AML-193 (cell line): ENCODE results near the gene TAF1C.
"Not testable (repeated sequence)": the region's sequence is repeated elsewhere in the genome, so short reads cannot be mapped to it uniquely, and the experiment has no call there.

Source experiments
- DNase-seq, 2 experiments: peaks; one replicate each; lab custom pipeline; 2025; lab: John Stamatoyannopoulos, UW

The TAF1C gene, protein sequence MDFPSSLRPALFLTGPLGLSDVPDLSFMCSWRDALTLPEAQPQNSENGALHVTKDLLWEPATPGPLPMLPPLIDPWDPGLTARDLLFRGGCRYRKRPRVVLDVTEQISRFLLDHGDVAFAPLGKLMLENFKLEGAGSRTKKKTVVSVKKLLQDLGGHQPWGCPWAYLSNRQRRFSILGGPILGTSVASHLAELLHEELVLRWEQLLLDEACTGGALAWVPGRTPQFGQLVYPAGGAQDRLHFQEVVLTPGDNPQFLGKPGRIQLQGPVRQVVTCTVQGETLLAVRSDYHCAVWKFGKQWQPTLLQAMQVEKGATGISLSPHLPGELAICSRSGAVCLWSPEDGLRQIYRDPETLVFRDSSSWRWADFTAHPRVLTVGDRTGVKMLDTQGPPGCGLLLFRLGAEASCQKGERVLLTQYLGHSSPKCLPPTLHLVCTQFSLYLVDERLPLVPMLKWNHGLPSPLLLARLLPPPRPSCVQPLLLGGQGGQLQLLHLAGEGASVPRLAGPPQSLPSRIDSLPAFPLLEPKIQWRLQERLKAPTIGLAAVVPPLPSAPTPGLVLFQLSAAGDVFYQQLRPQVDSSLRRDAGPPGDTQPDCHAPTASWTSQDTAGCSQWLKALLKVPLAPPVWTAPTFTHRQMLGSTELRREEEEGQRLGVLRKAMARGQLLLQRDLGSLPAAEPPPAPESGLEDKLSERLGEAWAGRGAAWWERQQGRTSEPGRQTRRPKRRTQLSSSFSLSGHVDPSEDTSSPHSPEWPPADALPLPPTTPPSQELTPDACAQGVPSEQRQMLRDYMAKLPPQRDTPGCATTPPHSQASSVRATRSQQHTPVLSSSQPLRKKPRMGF

DNA sequence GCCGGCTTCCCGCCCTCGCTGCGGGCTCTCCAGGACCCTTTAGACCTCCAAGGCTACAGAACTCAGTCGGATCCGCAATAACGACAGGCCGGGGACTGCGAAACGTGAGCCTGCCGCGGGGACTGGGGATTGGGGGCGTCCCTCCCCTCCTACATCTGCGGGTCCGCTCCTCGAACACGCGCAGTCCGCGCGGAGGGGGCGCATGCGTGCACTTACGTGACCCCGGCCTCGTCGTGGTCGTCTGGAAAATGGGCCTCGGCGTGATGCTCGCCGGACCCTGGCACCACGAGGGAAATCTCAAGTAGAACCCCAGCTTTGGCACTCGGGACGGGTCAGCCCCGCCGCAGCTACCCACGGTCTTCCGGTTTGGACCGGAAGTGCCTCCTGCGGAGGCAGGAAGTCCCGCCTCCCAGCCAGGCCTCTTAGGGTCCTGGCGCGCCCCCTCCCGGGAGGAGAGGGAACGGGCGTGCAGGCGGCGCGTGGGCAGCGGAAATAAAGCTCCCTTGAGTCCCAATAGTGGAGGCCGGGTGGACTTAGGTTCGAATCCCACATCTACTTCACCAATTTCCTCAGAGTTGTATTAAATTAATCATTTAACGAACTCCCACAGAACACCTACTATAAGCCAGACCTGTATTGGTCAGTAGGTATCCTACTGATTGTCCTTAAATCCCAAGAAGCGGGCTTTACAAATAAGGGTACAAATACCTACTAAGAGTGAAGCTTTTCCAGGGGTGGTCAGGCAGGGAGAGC, at the start of gene TAF1C:
Gene TAF1C (minus strand): TSS at position 373 of the 753 bp plus-strand sequence. CDS start 2,069 bp downstream, outside the sequence.
- peak; percentile 86 to 90 for DNase-seq

DNA sequence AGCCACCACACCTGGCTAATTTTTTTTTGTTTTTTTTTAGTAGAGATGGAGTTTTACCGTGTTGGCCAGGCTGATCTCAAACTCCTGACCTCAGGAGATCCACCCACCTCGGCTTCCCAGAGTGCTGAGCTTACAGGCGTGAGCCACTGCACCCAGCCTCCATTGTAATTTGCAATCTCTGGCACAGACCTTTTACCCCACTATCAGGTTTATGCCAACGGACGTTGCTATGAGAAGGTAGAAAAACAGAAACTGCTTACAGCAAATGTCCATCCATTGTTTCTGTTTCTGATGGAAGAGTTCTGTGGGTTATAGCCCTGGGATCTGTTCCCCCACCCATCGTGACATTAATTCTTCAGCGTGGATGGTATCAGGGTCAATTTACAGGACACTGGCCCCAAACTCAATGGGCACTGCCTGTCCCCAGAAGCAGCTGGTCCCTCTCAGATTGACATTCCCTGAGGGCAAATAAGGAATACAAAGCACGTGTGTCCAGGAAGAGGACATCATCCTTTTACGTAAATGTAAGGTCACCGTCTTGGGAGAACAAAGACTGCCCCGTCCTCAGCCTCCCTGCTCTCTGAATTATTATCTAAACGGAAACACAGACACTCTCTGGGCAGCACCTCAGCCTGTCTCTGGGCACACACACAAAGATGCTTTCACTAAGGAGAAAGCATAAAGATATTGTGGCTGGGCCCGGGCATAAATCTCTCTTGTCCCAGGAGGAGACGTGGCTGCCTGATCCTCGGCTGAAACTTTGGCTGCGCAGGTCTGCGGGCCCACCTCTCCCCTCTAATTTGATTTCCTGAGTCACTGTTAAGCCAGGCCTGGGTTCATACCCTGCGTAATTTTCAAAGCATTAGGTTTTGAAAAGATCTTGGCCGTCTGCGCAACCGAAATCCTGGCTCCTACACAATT, 47.7 kb upstream of the TAF1C start:
- DNase-seq = no peak

DNA sequence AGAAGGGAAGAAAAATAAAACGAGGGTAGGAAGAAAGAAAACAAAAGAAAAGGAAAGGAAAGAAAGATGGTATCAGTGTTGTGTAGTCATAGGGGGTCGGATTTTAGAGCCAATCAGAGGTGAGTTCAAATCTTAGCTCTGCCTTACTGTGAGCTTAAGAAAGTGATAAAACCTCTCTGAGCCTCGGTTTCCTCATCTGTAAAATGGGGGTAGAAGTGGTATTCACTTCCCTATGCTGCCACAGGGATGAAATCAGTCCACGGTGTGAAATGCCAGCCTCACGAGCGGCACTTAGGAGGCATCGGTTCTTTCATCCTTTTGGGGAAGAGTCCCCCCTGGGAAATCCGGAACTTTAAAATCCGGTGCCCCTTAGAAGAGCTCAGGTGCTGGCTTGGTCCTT, 46.9 kb upstream of the TAF1C start:
- DNase-seq = no peak

DNA sequence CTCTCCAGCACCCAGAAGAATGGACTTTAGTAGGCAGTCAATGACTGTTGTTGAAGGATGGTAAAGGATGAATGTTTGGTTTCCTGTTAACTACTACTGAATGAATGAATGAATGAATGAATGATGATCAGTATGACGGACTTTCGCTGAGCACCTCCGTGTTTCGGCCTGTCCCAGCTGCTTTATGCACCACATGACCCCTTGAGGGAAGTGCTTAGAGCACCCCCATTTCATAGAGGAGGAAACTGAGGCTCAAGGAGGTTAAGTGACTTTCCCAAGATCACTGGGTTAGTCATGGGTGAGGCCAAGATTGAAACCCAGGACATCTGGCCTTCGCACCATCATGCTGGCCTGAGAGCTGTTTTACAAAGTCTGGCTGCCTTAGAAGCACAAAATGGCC, 46.1 kb upstream of the TAF1C start:
- DNase-seq = no peak

DNA sequence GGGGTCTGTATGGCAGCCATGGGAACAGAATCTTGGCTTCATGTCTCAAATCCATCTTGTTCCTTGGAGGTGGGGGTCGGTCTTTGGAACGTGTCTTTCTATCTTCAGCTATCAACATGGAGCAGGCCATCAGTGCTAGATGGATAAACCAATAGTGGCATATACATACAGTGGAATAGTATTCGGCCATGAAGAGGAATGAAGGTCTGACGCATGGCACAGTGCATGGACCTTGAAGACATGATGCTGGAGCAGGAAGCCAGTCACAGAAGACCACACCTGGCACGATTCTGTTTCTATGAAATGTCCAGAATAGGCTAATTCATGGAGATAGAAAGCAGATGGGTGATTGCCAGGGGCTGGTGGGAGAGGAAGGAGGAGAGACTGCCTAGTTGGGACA, 45.2 kb upstream of the TAF1C start:
- DNase-seq = no peak

DNA sequence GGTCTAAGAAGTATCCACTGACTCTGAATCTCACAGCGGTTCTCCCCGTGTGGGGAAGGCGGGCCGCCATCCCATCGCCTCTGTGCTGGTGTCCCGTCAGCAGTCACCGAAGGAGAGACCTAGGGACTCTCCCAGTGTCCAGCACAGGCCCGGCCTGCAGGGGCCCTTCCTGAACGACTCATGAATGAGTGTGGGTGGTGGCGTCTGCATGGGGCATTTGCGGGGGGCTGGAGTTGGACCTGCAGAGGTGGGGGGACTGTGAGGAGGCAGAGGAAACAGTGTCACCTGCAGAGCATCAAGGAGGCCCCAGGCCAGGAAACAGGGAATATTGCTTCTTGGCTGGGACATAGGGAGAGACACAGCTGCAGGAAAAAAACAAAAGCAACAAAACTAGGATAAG, 42.6 kb upstream of the TAF1C start:
- DNase-seq = no peak

DNA sequence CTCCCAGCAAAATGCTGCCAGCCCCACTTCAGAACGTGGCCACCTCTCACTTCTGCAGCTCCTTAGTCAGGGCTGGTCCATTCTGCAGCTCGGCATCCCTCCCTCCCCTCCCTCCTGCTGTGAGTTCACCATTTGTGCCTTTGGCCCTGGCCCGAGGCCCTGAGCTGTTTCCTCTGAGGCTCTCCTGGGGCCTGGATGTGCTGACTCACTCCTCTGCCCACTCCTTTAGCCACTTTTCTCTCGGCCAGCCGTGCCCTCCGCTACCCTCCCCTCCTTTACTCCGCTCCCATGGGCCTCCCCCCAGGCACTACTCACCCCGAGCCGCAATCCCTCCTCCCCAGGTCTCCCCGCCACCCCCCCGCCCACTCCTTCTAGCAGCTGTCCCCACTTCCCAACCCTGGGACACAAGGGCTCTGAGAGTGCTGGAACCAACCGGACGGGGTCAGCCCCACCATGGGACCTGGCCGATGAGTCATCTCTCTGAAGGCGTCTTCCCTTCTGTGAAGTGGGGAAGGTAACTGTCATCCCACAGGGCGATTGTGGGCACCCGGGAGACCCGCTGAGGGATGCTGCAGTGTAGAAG, 41.5 kb upstream of the TAF1C start:
- DNase-seq = peak in 1 of 2 experiments; percentile 21

DNA sequence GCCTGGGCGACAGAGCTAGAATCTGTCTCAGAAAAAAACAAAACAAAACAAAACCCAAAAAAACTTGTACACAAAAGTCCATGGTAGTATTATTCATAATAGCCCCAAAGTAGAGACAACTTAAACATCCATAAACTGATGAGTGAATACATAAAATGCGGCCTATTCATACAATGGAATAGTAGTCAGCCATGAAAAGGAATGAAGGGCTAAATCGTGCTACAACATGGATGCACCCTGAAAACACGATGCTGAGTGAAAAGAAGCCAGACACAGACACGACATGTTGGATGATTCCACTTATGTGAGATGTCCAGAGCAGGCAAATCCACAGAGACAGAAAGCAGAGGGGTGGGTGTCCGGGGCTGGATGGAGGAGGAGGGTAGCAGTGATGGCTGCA, 40.7 kb upstream of the TAF1C start:
- DNase-seq = no peak

DNA sequence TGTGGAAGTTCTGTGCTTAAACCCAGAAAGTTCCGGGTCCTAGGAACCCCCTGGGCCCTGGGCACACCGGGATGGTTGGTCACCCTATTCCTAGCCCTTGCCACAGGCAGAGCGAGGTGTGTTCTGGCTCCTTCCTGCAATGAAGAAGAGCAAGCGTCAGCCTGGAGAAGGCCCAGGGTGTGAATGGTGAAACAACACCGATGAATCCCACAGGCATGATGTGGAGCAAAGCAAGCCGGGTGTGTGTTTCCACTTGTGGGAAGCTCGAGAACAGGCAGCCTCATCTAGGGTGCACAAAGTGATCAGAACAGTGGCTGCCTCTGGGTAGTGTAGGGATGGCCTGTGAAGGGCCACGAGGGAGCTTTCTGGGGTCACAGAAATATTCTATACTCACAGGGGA, 39.2 kb upstream of the TAF1C start:
- no peak for DNase-seq

DNA sequence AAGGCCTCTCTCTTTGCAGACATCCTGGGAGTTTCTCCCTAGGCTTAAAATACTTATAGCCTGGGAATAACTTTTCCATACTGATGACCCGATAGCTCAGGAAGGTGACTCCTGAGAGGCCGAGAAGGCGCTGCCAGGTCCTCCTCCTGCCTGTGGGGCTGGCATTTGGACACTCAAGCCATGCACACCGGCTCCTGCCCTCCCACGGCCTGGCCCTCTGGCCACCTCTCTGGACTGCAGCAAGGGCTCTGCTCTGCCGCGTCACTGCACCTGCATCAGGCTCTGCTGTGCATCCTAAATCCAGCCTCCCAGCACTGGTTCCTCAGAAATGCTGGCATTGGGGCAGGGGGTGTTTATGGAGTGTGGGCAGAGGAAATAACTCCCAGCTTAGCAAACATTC, 38.7 kb upstream of the TAF1C start:
- DNase-seq = no peak

DNA sequence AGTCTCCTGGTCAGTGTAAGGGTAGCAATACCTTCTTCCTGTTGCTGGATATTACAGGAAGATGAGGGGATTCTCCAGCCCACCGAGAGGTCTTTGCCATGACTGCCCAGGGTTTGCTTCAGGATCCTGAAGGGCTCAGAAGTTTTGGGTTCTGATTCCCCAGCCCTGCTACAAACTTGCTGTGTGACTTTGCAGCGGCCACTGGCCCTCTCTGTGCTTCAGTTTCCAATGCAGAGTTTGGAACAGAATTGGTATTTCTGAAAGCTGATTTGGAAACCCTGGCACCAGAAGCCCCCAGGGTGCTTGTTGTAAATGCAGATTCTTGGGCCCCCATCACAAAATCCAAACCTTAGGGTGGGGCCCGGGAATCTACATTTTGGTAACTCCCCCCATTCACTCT, 38.3 kb upstream of the TAF1C start:
- DNase-seq = no peak

DNA sequence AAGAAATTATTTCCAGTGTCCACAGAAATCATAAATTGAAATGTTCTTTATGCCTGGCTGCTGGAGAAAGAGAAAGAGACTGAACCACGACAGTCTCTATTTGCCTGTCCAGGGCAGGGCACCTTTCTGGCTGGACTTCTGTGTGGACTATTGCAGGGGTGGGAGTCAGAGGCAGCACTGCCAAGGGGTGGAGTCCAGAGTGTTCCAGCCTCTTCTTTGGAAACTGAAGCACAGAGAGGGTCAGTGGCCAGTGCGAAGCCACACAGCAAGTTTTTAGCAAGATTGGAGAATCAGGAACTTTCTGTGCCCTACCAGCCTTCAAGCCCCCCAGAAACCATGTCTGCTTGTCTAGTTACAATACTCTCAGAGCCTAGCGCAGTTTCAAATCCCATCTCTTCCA, 37.7 kb upstream of the TAF1C start:
- no peak for DNase-seq

DNA sequence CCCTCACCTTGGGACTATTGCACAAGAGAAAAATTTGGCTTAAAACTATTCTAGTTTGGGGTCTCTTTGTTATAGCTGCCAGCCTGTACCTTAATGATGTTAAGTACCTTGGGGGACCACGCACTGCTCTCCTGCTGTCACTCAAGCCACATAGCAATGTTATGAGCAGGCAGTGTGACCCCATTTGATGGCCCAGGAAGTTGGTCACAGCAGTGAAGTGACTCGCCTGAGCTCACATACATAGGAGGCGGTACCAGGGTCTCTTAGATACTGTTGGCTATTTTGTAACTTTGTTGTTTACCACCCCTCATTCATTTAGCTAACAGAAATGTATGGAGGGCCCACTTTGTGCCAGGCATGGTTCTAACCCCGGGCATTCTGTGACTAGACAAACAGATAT, 36.6 kb upstream of the TAF1C start:
- no peak for DNase-seq

DNA sequence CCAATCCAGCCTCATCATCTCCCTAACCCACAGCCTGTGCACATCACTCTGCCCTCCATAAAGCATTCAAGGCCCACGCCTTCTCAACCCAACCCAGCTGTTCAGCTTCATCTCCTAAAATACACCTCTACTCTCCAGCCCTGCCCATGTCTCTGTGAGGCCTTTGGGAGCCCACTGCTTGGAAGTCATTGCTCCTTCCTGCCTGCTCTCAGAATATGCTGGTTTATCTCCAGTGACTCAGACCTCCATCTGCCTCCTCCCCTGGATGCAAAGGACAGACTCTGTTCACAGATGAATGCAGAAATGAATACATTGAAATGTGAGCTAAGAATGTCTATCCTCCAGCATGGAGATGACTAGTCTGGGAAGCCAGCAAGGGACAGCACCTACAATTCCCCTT, 34.0 kb upstream of the TAF1C start:
- no peak for DNase-seq

DNA sequence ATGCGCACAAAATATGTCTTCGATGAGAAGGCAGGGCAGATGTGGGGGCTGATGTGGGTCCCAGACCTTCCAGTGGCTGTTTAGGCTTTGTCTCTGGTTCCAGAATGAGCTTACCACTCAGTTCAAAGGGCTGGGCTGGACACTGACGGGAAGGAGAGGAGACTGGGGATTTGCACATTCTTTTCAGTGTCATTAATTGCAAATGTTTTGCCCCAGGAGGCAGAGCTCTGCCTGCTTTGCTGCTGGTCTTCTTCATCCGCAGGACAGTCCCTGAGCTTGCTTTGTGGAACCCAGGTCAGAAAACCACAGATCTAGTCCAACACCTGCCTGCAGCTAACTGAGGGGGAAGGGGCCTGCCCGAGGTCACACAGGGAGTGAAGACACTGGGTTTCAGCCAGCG, 32.1 kb upstream of the TAF1C start:
- no peak for DNase-seq

DNA sequence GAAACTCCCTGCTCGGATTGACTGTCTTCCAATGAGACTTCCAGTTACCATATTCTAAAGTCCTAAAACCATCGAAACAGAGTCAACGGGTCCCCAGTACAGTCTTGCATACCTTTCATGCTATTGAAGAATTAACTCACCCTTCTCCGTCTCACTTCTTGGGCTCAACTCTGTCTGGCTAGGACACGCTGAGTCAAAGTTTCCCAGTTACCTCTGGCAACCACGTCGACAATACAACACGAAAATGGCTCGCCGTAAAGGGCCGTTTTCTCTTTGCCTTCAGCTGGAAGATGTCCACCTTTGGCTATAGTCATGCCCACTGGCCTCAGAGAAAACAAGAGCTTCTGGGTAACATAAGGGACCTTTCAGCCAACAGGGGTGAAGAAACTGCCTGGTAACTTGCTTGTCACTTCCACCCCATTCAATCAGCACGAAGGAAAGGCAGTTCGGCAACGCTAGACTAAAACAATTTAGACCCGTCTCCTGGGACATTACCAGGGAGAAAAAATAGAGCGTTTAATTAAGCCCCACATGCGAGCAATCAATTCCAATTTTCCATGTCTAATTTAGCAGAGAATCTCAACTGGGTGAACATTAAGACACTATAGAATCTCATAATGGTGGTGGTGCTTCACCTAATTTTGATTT, 31.4 kb upstream of the TAF1C start:
- DNase-seq = no peak

DNA sequence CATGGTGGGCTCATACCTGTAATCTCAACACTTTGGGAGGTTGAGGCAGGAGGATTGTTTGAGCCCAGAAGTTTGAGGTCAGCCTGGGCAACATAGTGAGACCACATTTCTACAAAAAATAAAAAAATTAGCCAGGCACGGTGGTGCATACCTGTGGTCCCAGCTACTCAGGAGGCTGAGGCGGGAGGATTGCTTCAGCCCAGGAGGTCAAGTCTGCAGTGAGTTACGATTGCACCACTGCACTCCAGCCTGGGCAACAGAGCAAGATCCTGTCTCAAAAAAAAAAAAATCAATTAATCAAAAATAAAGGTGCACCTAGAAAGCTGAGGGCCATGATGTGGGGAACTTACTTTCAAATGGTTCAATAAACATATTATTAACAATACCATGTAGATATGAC, 29.3 kb upstream of the TAF1C start:
- not testable (repeated sequence) for DNase-seq

DNA sequence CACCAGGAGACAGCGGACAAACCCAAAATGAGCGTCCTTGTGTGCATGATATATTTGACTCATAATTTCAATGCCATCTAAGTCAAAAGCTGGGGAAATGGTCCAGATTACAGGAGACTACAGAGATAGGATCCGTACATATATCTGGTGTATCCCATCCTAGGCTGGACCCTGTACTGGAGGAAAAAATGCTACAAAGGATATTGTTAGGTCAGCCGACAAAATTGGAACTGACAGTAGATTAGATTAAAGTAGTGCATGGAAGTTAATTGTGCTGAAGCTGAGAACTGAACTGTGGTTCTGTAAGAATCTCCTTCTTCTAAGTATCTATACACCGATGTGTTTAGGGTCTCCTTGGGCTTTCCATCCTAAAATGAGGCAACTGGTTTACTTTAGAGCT, 28.7 kb upstream of the TAF1C start:
- no peak for DNase-seq

DNA sequence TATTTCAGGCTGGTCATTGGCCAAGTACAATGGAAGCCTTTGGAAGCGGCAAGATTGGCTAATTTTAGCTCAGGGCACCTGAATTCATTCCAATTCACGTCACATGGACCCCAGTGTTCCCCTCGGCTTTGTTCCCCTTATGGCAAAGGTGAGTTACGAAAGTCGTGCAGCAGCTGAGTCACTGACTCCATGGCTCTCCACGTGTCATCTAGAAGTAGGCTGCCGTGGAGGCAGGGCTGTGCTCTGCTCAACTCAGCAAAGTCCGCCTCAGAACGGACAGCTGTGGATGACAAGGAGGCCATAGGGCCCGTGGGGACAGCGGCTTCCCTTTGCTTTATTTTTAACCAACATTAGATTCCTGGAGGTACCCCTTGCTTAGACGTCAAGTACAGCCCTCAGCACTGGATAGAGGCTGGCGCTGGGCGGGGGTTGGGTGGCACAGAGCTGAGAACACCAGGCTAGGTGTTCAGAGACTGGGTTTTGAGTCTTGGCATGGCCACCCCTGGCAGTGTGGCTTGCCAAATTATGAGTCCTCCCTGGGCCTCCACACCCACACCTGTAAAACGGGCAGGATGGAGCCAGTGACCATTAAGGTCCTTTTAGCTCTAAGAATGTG, 27.7 kb upstream of the TAF1C start:
- DNase-seq = no peak

DNA sequence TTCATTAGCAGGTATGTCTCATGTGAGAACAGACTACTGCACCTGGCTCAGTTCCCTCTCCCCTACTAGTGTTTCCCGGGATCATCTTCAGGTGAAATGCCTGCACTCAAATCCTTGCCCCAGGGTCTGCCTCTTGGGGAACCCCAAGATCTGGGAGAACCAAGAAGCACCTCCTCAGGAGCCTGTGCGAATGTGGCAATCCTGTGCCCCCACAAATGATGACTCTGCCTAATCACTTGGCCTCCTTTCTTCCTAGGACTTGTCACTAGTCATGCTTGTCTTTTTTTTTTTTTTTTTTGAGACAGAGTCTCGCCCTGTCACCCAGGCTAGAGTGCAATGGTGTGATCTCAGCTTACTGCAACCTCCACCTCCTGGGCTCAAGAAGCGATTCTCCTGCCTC, 25.8 kb upstream of the TAF1C start:
- DNase-seq = no peak
